KMS-11 (cell line): ENCODE measurements around the gene RAI1.

ENCODE experiments used
- H2AFZ ChIP-seq: fragments of 200-600 bp; sonication (generic); 2 replicates; pipeline ENCODE4 v1.6.1; 2016; ENCODE audit warnings: antibody characterized with exemption, mixed run types, low read depth
- H3K27ac ChIP-seq: fragments of 200-600 bp; sonication (generic); 2 replicates; pipeline ENCODE4 v1.6.1; 2016; ENCODE audit warnings: mild to moderate bottlenecking, mixed run types
- H3K27me3 ChIP-seq: fragments of 200-600 bp; sonication (generic); 2 replicates; pipeline ENCODE4 v1.6.1; 2017; ENCODE audit warnings: mild to moderate bottlenecking, low read depth, mixed run types, moderate library complexity; ENCODE audit not compliant: insufficient read depth
- H3K36me3 ChIP-seq: fragments of 200-600 bp; sonication (generic); 2 replicates; pipeline ENCODE4 v1.6.1; 2017; ENCODE audit warnings: mild to moderate bottlenecking, mixed run types; ENCODE audit not compliant: insufficient read depth
- H3K4me1 ChIP-seq: fragments of 200-600 bp; sonication (generic); 2 replicates; pipeline ENCODE4 v1.6.1; 2016; ENCODE audit warnings: mild to moderate bottlenecking, low read depth, mixed run types; ENCODE audit not compliant: poor library complexity, severe bottlenecking
- H3K4me2 ChIP-seq: fragments of 200-600 bp; sonication (generic); 2 replicates; pipeline ENCODE4 v1.7.0; 2016; ENCODE audit warnings: mild to moderate bottlenecking, mixed run types
- H3K4me3 ChIP-seq: fragments of 200-600 bp; sonication (generic); IDR thresholded peaks from 2 replicates; pipeline ENCODE4 v1.6.1; 2017; ENCODE audit warnings: low read depth, low read length, mixed read lengths; ENCODE audit not compliant: insufficient read depth
- H3K79me2 ChIP-seq: fragments of 200-600 bp; sonication (generic); 2 replicates; pipeline ENCODE4 v1.6.1; 2016; ENCODE audit warnings: low read depth, mixed run types; ENCODE audit not compliant: insufficient read depth
- H3K9ac ChIP-seq: fragments of 200-600 bp; sonication (generic); 2 replicates; pipeline ENCODE4 v1.6.1; 2016; ENCODE audit warnings: mild to moderate bottlenecking, mixed run types
- H4K20me1 ChIP-seq: fragments of 200-600 bp; sonication (generic); 2 replicates; pipeline ENCODE4 v1.6.1; 2016; ENCODE audit warnings: mild to moderate bottlenecking, mixed run types; ENCODE audit not compliant: insufficient read depth
- TF ChIP-seq, protein P1 (sequence below): fragments of 200-600 bp; sonication (generic); conservative IDR thresholded peaks from 2 replicates; pipeline ENCODE4 v1.6.1; 2017; ENCODE audit warnings: low read depth, mild to moderate bottlenecking, antibody characterized with exemption, low read length, moderate library complexity, mixed read lengths

RAI1 gene

DNA sequence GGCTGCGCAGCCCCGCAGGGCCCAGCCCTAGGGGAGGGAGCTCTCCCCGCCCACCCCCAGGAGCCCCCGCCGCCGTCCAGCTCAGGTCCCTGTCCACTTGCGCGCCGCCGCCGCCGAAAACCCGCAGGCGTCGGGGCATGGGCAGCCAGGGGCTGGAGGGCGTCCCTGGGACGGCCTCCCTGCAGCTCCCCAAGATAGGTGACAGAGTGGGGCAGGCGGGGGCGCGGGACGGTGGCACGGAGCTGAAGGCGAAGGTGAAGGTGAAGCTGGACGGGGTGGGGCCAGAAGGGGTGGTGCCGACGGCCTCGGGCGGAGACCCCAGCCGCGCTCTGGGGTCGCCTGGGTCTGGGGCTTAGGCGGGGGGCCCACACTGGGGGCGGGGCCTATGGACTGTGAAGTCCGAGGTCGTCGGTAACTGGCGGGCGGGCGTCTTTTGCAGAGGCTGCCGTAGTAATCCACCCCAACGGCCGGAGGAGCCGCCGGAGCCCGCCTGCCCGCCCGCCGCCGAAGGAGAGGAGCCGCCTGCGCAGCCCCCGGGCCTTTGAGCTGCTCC, 128.3 kb downstream of the RAI1 start:
- no peaks in the 10 kb centered on the region for H3K36me3 ChIP-seq

GRCh38 chr17:17810084-17810894, 129.0 kb downstream of the RAI1 start:
- Histone ChIP-seq H3K4me1 (peaks cover 25% of the 10 kb centered on the region), H3K4me3 (no peak overlapping the region), H2AFZ (no peak overlapping the region), H3K27me3 (no peaks in the 10 kb centered on the region), H3K4me2 (0 out of 2 replicates have a peak overlapping the region, but pooled peaks have one; percentile 6), H4K20me1 (no peaks in the 10 kb centered on the region), H3K79me2 (no peaks in the 10 kb centered on the region), H3K36me3 (no peaks in the 10 kb centered on the region), H3K9ac (no peak overlapping the region), H3K27ac (no peak overlapping the region)
- TF ChIP-seq, protein P1, sequence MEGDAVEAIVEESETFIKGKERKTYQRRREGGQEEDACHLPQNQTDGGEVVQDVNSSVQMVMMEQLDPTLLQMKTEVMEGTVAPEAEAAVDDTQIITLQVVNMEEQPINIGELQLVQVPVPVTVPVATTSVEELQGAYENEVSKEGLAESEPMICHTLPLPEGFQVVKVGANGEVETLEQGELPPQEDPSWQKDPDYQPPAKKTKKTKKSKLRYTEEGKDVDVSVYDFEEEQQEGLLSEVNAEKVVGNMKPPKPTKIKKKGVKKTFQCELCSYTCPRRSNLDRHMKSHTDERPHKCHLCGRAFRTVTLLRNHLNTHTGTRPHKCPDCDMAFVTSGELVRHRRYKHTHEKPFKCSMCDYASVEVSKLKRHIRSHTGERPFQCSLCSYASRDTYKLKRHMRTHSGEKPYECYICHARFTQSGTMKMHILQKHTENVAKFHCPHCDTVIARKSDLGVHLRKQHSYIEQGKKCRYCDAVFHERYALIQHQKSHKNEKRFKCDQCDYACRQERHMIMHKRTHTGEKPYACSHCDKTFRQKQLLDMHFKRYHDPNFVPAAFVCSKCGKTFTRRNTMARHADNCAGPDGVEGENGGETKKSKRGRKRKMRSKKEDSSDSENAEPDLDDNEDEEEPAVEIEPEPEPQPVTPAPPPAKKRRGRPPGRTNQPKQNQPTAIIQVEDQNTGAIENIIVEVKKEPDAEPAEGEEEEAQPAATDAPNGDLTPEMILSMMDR = no peak

More for the DNA sequence above, 128.3 kb downstream of the RAI1 start:
- Histone ChIP-seq H3K79me2 (no peaks in the 10 kb centered on the region), H3K4me3 (no peak overlapping the region), H4K20me1 (no peaks in the 10 kb centered on the region), H3K4me2 (0 out of 2 replicates have a peak overlapping the region, but pooled peaks have one; percentile 6), H2AFZ (no peak overlapping the region), H3K9ac (no peak overlapping the region), H3K27ac (no peak overlapping the region), H3K27me3 (no peaks in the 10 kb centered on the region), H3K4me1 (peaks cover 25% of the 10 kb centered on the region)
- TF ChIP-seq, protein P1 = no peak

GRCh38 chr17:17810895-17811248, 129.6 kb downstream of the RAI1 start:
- Histone ChIP-seq H3K79me2 (no peaks in the 10 kb centered on the region), H3K4me2 (no peak overlapping the region), H3K27ac (no peak overlapping the region), H3K4me1 (peaks cover 25% of the 10 kb centered on the region), H2AFZ (no peak overlapping the region), H3K4me3 (no peak overlapping the region), H4K20me1 (no peaks in the 10 kb centered on the region), H3K36me3 (no peaks in the 10 kb centered on the region), H3K9ac (no peak overlapping the region), H3K27me3 (no peaks in the 10 kb centered on the region)
- TF ChIP-seq, protein P1 = no peak

- Histone ChIP-seq H3K27ac (no peak overlapping the region), H3K36me3 (no peaks in the 10 kb centered on the region)
Observed at GRCh38 chr17:17811381-17812210, 130.3 kb downstream of the RAI1 start.

More at GRCh38 chr17:17811381-17812210, 130.3 kb downstream of the RAI1 start:
- Histone ChIP-seq H3K4me2 (no peak overlapping the region), H3K79me2 (no peaks in the 10 kb centered on the region), H4K20me1 (no peaks in the 10 kb centered on the region), H3K9ac (no peak overlapping the region), H3K4me3 (no peak overlapping the region), H2AFZ (no peak overlapping the region), H3K4me1 (peaks cover 25% of the 10 kb centered on the region), H3K27me3 (no peaks in the 10 kb centered on the region)
- TF ChIP-seq, protein P1 = no peak
